KMS-11 (cell line): ENCODE data around the gene ZFAND3.

ENCODE experiments used
- H2AFZ ChIP-seq: fragments of 200-600 bp; sonication (generic); 2 replicates; pipeline ENCODE4 v1.6.1; 2016; ENCODE audit warnings: antibody characterized with exemption, mixed run types, low read depth
- H3K27ac ChIP-seq: fragments of 200-600 bp; sonication (generic); 2 replicates; pipeline ENCODE4 v1.6.1; 2016; ENCODE audit warnings: mild to moderate bottlenecking, mixed run types
- H3K27me3 ChIP-seq: fragments of 200-600 bp; sonication (generic); 2 replicates; pipeline ENCODE4 v1.6.1; 2017; ENCODE audit warnings: mild to moderate bottlenecking, low read depth, mixed run types, moderate library complexity; ENCODE audit not compliant: insufficient read depth
- H3K36me3 ChIP-seq: fragments of 200-600 bp; sonication (generic); 2 replicates; pipeline ENCODE4 v1.6.1; 2017; ENCODE audit warnings: mild to moderate bottlenecking, mixed run types; ENCODE audit not compliant: insufficient read depth
- H3K4me1 ChIP-seq: fragments of 200-600 bp; sonication (generic); 2 replicates; pipeline ENCODE4 v1.6.1; 2016; ENCODE audit warnings: mild to moderate bottlenecking, low read depth, mixed run types; ENCODE audit not compliant: poor library complexity, severe bottlenecking
- H3K4me2 ChIP-seq: fragments of 200-600 bp; sonication (generic); 2 replicates; pipeline ENCODE4 v1.7.0; 2016; ENCODE audit warnings: mild to moderate bottlenecking, mixed run types
- H3K4me3 ChIP-seq: fragments of 200-600 bp; sonication (generic); IDR thresholded peaks from 2 replicates; pipeline ENCODE4 v1.6.1; 2017; ENCODE audit warnings: low read depth, low read length, mixed read lengths; ENCODE audit not compliant: insufficient read depth
- H3K79me2 ChIP-seq: fragments of 200-600 bp; sonication (generic); 2 replicates; pipeline ENCODE4 v1.6.1; 2016; ENCODE audit warnings: low read depth, mixed run types; ENCODE audit not compliant: insufficient read depth
- H3K9ac ChIP-seq: fragments of 200-600 bp; sonication (generic); 2 replicates; pipeline ENCODE4 v1.6.1; 2016; ENCODE audit warnings: mild to moderate bottlenecking, mixed run types
- H4K20me1 ChIP-seq: fragments of 200-600 bp; sonication (generic); 2 replicates; pipeline ENCODE4 v1.6.1; 2016; ENCODE audit warnings: mild to moderate bottlenecking, mixed run types; ENCODE audit not compliant: insufficient read depth
- TF ChIP-seq, protein P1 (sequence below): fragments of 200-600 bp; sonication (generic); conservative IDR thresholded peaks from 2 replicates; pipeline ENCODE4 v1.6.1; 2017; ENCODE audit warnings: low read depth, mild to moderate bottlenecking, antibody characterized with exemption, low read length, moderate library complexity, mixed read lengths

The ZFAND3 gene

DNA sequence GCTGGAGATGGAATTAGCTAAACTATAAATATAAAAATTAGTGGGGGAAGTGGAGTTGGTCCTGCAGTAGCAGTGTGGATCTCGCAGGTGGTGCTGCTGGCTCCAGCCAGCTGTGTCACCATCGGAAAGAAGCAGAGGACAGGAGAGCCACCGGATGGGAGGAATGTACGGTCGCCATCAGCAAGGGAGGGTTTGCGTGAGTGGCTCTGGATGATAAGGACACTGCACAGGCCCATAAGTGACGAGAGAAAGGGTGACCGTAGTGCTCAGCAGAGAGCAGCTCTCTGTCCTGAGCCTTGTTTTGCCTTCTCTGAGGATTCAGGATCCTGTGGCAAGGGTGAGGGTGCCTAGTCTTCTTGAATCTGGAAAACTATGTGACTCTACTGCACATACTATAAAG lies 378.7 kb downstream of the ZFAND3 start:
- Histone ChIP-seq H3K27me3 (no peaks in the 10 kb centered on the region), H3K36me3 (no peaks in the 10 kb centered on the region), H2AFZ (no peak overlapping the region), H3K4me2 (no peak overlapping the region), H3K4me1 (no peaks in the 10 kb centered on the region), H3K4me3 (no peak overlapping the region), H3K9ac (no peak overlapping the region), H4K20me1 (no peaks in the 10 kb centered on the region), H3K79me2 (no peaks in the 10 kb centered on the region), H3K27ac (no peak overlapping the region)
- TF ChIP-seq, protein P1, sequence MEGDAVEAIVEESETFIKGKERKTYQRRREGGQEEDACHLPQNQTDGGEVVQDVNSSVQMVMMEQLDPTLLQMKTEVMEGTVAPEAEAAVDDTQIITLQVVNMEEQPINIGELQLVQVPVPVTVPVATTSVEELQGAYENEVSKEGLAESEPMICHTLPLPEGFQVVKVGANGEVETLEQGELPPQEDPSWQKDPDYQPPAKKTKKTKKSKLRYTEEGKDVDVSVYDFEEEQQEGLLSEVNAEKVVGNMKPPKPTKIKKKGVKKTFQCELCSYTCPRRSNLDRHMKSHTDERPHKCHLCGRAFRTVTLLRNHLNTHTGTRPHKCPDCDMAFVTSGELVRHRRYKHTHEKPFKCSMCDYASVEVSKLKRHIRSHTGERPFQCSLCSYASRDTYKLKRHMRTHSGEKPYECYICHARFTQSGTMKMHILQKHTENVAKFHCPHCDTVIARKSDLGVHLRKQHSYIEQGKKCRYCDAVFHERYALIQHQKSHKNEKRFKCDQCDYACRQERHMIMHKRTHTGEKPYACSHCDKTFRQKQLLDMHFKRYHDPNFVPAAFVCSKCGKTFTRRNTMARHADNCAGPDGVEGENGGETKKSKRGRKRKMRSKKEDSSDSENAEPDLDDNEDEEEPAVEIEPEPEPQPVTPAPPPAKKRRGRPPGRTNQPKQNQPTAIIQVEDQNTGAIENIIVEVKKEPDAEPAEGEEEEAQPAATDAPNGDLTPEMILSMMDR = no peak
